Measurements from ENCODE around the gene ZNF165.
A peak's percentile ranks its signal among the peaks of the same experiment; 100 is the strongest.

ZNF165 gene

GRCh38 chr6:28078836-28079235 lies 1.5 kb upstream of the ZNF165 start:
- no peaks in the 10 kb centered on the region for H3K9me3 ChIP-seq
- H3K27ac ChIP-seq = no peak overlapping the region
- H3K4me1 ChIP-seq (ENCODE audit: control insufficient read depth in 1 of 2, insufficient read depth in 1 of 2, low read depth in 1 of 2, low read length in 1 of 2) = peaks cover 6 to 12% of the 10 kb centered on the region in 2 experiments
- H3K27me3 ChIP-seq = peaks cover 16% of the 10 kb centered on the region
- H3K4me3 ChIP-seq (ENCODE audit: low read depth in 1 of 2, low read length in 1 of 2) = no peak overlapping the region
- no peaks in the 10 kb centered on the region for H3K36me3 ChIP-seq
- no peak for TF ChIP-seq CTCF (IDR thresholded peaks at IDR 0.05)

- peak overlapping the region; percentile 81 for H3K27ac ChIP-seq
Observed at GRCh38 chr6:28080631-28081485, 490 bp downstream of the ZNF165 start.

GRCh38 chr6:28081486-28081751 lies 1.1 kb downstream of the ZNF165 start:
- Histone ChIP-seq H3K27ac (no peak overlapping the region), H3K4me1 (ENCODE audit: control insufficient read depth in 1 of 2, insufficient read depth in 1 of 2, low read depth in 1 of 2, low read length in 1 of 2) (peaks cover 6 to 12% of the 10 kb centered on the region in 2 experiments), H3K27me3 (no peaks in the 10 kb centered on the region), H3K4me3 (ENCODE audit: low read depth in 1 of 2, low read length in 1 of 2) (peak overlapping the region; percentile 72 to 82), H3K36me3 (no peaks in the 10 kb centered on the region), H3K9me3 (no peaks in the 10 kb centered on the region)
- no peak for TF ChIP-seq CTCF (IDR thresholded peaks at IDR 0.05)

More at GRCh38 chr6:28080631-28081485, 490 bp downstream of the ZNF165 start:
- peaks cover 4% of the 10 kb centered on the region for H3K27me3 ChIP-seq
- TF ChIP-seq CTCF (IDR thresholded peaks at IDR 0.05) = no peak
- H3K4me1 ChIP-seq (ENCODE audit: control insufficient read depth in 1 of 2, insufficient read depth in 1 of 2, low read depth in 1 of 2, low read length in 1 of 2) = peaks cover 6 to 12% of the 10 kb centered on the region in 2 experiments
- H3K4me3 ChIP-seq (ENCODE audit: low read depth in 1 of 2, low read length in 1 of 2) = peak overlapping the region; percentile 72 to 82
- H3K9me3 ChIP-seq = no peaks in the 10 kb centered on the region
- H3K36me3 ChIP-seq = no peaks in the 10 kb centered on the region

- Histone ChIP-seq H3K4me3 (ENCODE audit: low read depth in 1 of 2, low read length in 1 of 2) (no peak overlapping the region), H3K27me3 (no peaks in the 10 kb centered on the region), H3K27ac (no peak overlapping the region), H3K4me1 (ENCODE audit: control insufficient read depth in 1 of 2, insufficient read depth in 1 of 2, low read depth in 1 of 2, low read length in 1 of 2) (peaks cover 6 to 12% of the 10 kb centered on the region in 2 experiments), H3K9me3 (no peaks in the 10 kb centered on the region), H3K36me3 (no peaks in the 10 kb centered on the region)
- no peak for TF ChIP-seq CTCF (IDR thresholded peaks at IDR 0.05)
Observed at GRCh38 chr6:28082939-28083338, 2.6 kb downstream of the ZNF165 start.

- H3K27me3 ChIP-seq = peaks cover 20% of the 10 kb centered on the region
- TF ChIP-seq CTCF (IDR thresholded peaks at IDR 0.05) = no peak
- peaks cover 18% of the 10 kb centered on the region for H3K9me3 ChIP-seq
- no peak overlapping the region for H3K4me3 ChIP-seq (ENCODE audit: low read depth in 1 of 2, low read length in 1 of 2)
- no peak overlapping the region for H3K27ac ChIP-seq
- H3K36me3 ChIP-seq = no peaks in the 10 kb centered on the region
- peaks cover 0 to 3% of the 10 kb centered on the region in 2 experiments for H3K4me1 ChIP-seq (ENCODE audit: control insufficient read depth in 1 of 2, insufficient read depth in 1 of 2, low read depth in 1 of 2, low read length in 1 of 2)
Observed at GRCh38 chr6:28089054-28089453, 8.7 kb downstream of the ZNF165 start.
